ENCODE measurements around the gene ATP9B.

Gene ATP9B

DNA sequence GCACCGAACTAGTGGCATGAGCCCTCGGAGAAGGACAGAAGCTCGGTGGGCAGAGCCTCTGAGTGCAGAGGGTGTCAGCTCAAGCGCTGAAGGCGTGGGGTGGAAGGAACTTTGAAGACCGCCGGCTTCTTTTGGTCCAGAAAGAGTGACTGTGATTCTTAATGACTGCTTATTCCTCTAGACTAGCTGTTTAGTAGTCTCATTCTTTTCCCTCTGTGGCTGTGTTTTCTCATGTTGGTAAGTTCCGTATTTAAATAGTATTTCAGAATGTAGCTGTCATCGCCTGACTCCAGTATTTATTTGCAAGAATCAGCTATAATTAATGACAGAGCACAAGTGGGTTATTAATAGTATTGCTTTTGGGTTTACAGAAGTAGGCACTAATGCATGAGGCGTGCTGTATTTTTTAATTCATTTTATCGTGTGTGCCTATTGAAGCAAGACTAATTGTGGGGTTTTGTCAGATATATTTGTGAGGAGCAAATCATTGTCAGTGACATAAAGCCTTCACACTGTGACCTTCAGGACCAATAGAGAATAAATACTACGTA is 245.7 kb downstream of the ATP9B start:
- Histone ChIP-seq H3K27me3 (ENCODE audit: control insufficient read depth, insufficient read depth, low read length) (no peaks in the 10 kb centered on the region), H3K27ac (ENCODE audit: low read depth, low read length) (no peak overlapping the region), H3K4me1 (ENCODE audit: control insufficient read depth, insufficient read depth, low read length) (no peaks in the 10 kb centered on the region), H3K9me3 (ENCODE audit: control insufficient read depth, insufficient read depth, low read depth, low read length) (no peaks in the 10 kb centered on the region; the same call in 1 of the 2 replicates), H3K36me3 (ENCODE audit: control insufficient read depth, insufficient read depth, low read length) (no peaks in the 10 kb centered on the region), H3K4me3 (ENCODE audit: low read depth, low read length) (no peak overlapping the region), H3K9ac (ENCODE audit: low read length) (no peak overlapping the region)

- Histone ChIP-seq H3K4me1 (ENCODE audit: control insufficient read depth, insufficient read depth, low read length) (no peaks in the 10 kb centered on the region), H3K27ac (ENCODE audit: low read depth, low read length) (no peak overlapping the region), H3K4me3 (ENCODE audit: low read depth, low read length) (no peak overlapping the region), H3K9me3 (ENCODE audit: control insufficient read depth, insufficient read depth, low read depth, low read length) (no peaks in the 10 kb centered on the region; the same call in 1 of the 2 replicates), H3K9ac (ENCODE audit: low read length) (no peak overlapping the region), H3K27me3 (ENCODE audit: control insufficient read depth, insufficient read depth, low read length) (no peaks in the 10 kb centered on the region), H3K36me3 (ENCODE audit: control insufficient read depth, insufficient read depth, low read length) (no peaks in the 10 kb centered on the region)
These were observed 246.4 kb downstream of the ATP9B start for GRCh38 chr18:79315596-79315995.

DNA sequence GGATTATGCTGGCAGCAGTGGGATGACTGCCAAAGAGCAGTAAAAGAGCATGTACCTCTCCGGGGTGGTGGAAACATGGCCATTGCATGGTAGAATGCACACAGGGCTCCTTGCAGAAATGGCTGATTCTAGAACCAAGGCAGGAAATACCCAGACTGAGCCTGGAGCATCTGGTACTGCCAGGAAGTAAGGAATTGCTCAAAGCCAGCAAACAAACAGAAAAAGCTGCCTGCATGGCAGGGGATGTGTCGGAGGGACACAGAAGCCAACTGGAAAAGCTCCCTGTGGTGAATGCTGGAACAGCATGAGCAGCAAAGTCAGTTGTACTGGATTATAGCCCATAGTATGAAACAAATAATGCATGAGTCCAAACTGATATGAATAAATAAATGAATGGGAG is 248.5 kb downstream of the ATP9B start:
- H3K9me3 ChIP-seq (ENCODE audit: control insufficient read depth, insufficient read depth, low read depth, low read length) = no peaks in the 10 kb centered on the region; the same call in 1 of the 2 replicates
- no peak overlapping the region for H3K9ac ChIP-seq (ENCODE audit: low read length)
- no peaks in the 10 kb centered on the region for H3K36me3 ChIP-seq (ENCODE audit: control insufficient read depth, insufficient read depth, low read length)
- H3K4me1 ChIP-seq (ENCODE audit: control insufficient read depth, insufficient read depth, low read length) = no peaks in the 10 kb centered on the region
- no peak overlapping the region for H3K27ac ChIP-seq (ENCODE audit: low read depth, low read length)
- no peaks in the 10 kb centered on the region for H3K27me3 ChIP-seq (ENCODE audit: control insufficient read depth, insufficient read depth, low read length)
- no peak overlapping the region for H3K4me3 ChIP-seq (ENCODE audit: low read depth, low read length)

- Histone ChIP-seq H3K4me1 (ENCODE audit: control insufficient read depth, insufficient read depth, low read length) (no peaks in the 10 kb centered on the region), H3K9ac (ENCODE audit: low read length) (no peak overlapping the region), H3K27ac (ENCODE audit: low read depth, low read length) (no peak overlapping the region), H3K4me3 (ENCODE audit: low read depth, low read length) (no peak overlapping the region), H3K9me3 (ENCODE audit: control insufficient read depth, insufficient read depth, low read depth, low read length) (no peaks in the 10 kb centered on the region; the same call in 1 of the 2 replicates), H3K27me3 (ENCODE audit: control insufficient read depth, insufficient read depth, low read length) (no peaks in the 10 kb centered on the region), H3K36me3 (ENCODE audit: control insufficient read depth, insufficient read depth, low read length) (no peaks in the 10 kb centered on the region)
These were observed 249.0 kb downstream of the ATP9B start for GRCh38 chr18:79318142-79318673.

- Histone ChIP-seq H3K4me1 (ENCODE audit: control insufficient read depth, insufficient read depth, low read length) (no peaks in the 10 kb centered on the region), H3K9me3 (ENCODE audit: control insufficient read depth, insufficient read depth, low read depth, low read length) (no peaks in the 10 kb centered on the region; the same call in 1 of the 2 replicates), H3K27me3 (ENCODE audit: control insufficient read depth, insufficient read depth, low read length) (no peaks in the 10 kb centered on the region), H3K4me3 (ENCODE audit: low read depth, low read length) (no peak overlapping the region), H3K27ac (ENCODE audit: low read depth, low read length) (no peak overlapping the region), H3K9ac (ENCODE audit: low read length) (no peak overlapping the region), H3K36me3 (ENCODE audit: control insufficient read depth, insufficient read depth, low read length) (no peaks in the 10 kb centered on the region)
These were observed 251.1 kb downstream of the ATP9B start for GRCh38 chr18:79320216-79320850.

DNA sequence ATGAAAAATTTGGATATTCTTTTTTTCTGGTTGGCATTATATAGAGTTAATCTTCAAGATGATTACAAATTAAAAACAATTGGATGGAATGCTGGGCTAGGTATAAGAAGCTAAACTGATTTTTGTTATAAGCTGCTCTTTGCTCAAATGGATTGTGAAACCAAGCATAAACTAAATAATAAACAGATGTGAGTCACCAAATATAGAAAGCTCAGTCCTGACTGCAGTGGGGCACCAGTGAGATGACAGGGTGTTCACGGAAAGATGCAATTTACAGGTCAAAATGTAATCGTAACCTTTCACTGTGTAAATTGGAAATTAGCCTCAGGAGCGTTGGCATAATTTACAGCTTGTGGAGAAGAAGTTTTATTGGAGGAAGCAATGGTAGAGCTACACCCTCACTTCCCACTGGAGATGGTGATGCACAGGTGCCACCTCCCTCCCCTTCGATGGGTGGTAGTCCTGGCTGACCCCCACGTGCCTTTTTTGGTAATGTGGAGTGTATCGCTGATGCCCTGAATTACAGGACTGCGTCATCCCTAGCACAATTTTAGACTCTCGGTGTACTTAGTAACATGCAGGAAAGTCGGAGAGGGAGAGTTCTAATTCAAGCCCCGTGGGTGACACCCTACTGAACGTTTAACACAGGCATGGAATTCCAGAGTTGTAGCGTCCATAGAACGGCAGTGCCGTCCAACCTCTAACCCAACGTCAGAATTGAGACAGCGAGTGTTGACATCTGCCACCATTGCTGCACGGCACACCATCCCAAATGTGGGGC is 252.6 kb downstream of the ATP9B start:
- H3K36me3 ChIP-seq (ENCODE audit: control insufficient read depth, insufficient read depth, low read length) = no peaks in the 10 kb centered on the region
- no peak overlapping the region for H3K27ac ChIP-seq (ENCODE audit: low read depth, low read length)
- H3K9me3 ChIP-seq (ENCODE audit: control insufficient read depth, insufficient read depth, low read depth, low read length) = no peaks in the 10 kb centered on the region
- no peak overlapping the region for H3K9ac ChIP-seq (ENCODE audit: low read length)
- no peaks in the 10 kb centered on the region for H3K27me3 ChIP-seq (ENCODE audit: control insufficient read depth, insufficient read depth, low read length)
- no peaks in the 10 kb centered on the region for H3K4me1 ChIP-seq (ENCODE audit: control insufficient read depth, insufficient read depth, low read length)
- no peak overlapping the region for H3K4me3 ChIP-seq (ENCODE audit: low read depth, low read length)

DNA sequence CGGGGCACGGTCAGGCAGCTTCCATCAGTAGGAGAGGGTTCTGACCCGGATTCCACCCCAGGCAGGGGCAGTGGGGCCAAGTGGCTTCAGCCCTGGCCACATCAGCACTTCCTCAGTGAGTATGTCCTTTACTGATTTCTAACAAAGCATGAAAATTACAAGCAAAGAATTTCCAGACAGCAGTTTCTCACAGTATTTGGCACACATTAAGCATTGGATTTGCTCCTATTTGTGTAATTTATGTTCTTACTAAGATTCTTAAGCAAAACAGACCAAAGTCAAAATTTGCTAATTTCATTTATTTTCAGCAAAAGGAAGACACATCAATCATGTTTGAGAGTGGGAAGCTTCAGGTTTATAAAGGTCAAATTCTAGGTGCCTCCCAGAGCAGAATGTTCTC is 253.2 kb downstream of the ATP9B start:
- no peak overlapping the region for H3K4me3 ChIP-seq (ENCODE audit: low read depth, low read length)
- H3K27me3 ChIP-seq (ENCODE audit: control insufficient read depth, insufficient read depth, low read length) = no peaks in the 10 kb centered on the region
- H3K36me3 ChIP-seq (ENCODE audit: control insufficient read depth, insufficient read depth, low read length) = no peaks in the 10 kb centered on the region
- H3K9me3 ChIP-seq (ENCODE audit: control insufficient read depth, insufficient read depth, low read depth, low read length) = peaks cover 4% of the 10 kb centered on the region; the same call in 1 of the 2 replicates
- H3K4me1 ChIP-seq (ENCODE audit: control insufficient read depth, insufficient read depth, low read length) = no peaks in the 10 kb centered on the region
- H3K9ac ChIP-seq (ENCODE audit: low read length) = no peak overlapping the region
- no peak overlapping the region for H3K27ac ChIP-seq (ENCODE audit: low read depth, low read length)

DNA sequence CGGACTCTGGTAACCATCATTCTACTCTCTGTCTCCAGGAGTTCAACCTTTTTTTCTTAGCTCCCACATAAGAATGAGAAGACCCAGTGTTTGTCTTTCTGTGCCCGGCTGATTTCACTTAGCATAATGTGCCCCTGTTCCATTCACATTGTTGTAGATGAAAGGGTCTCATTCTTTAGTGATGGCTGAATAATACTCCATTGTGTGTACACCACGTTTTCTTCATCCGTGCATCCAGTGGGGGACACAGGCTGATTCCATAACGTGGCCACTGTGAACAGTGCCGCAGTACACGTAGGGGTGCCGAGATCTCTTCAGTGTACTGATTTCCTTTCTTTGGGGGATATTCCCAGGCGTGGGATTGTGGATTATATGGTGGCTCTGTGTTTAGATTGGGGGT is 254.3 kb downstream of the ATP9B start:
- Histone ChIP-seq H3K9me3 (ENCODE audit: control insufficient read depth, insufficient read depth, low read depth, low read length) (peaks cover 7% of the 10 kb centered on the region; the same call in 1 of the 2 replicates), H3K4me3 (ENCODE audit: low read depth, low read length) (no peak overlapping the region), H3K36me3 (ENCODE audit: control insufficient read depth, insufficient read depth, low read length) (no peaks in the 10 kb centered on the region), H3K9ac (ENCODE audit: low read length) (no peak overlapping the region), H3K27ac (ENCODE audit: low read depth, low read length) (no peak overlapping the region), H3K27me3 (ENCODE audit: control insufficient read depth, insufficient read depth, low read length) (no peaks in the 10 kb centered on the region), H3K4me1 (ENCODE audit: control insufficient read depth, insufficient read depth, low read length) (no peaks in the 10 kb centered on the region)

- H3K4me3 ChIP-seq (ENCODE audit: low read depth, low read length) = no peak overlapping the region
- H3K27ac ChIP-seq (ENCODE audit: low read depth, low read length) = no peak overlapping the region
- H3K9me3 ChIP-seq (ENCODE audit: control insufficient read depth, insufficient read depth, low read depth, low read length) = peaks cover 7% of the 10 kb centered on the region; the same call in 1 of the 2 replicates
- no peak overlapping the region for H3K9ac ChIP-seq (ENCODE audit: low read length)
- peaks cover 7% of the 10 kb centered on the region; the same call in 1 of the 2 replicates for H3K36me3 ChIP-seq (ENCODE audit: control insufficient read depth, insufficient read depth, low read length)
- no peaks in the 10 kb centered on the region for H3K4me1 ChIP-seq (ENCODE audit: control insufficient read depth, insufficient read depth, low read length)
- no peaks in the 10 kb centered on the region for H3K27me3 ChIP-seq (ENCODE audit: control insufficient read depth, insufficient read depth, low read length)
These were observed 257.4 kb downstream of the ATP9B start for GRCh38 chr18:79326413-79327198.

DNA sequence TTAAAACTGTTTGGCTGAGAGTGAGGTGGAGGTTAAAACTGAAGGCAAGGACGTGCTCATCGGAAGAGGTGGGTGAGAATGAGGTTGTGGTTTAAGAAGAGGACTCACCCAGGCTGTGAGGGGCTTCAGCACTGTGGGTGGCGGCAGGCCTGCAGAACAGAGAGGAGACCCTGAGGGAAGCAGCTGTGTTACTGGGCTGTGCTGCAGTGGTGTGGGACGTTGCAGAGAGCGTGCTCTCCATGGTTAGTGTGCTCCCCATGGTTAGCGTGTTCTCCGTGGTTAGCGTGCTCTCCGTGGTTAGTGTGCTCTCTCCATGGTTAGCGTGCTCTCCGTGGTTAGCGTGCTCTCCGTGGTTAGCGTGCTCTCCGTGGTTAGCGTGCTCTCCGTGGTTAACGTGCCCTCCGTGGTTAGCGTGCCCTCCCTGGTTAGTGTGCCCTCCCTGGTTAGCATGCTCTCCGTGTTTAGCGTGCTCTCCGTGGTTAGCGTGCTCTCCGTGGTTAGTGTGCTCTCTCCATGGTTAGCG is 258.1 kb downstream of the ATP9B start:
- Histone ChIP-seq H3K4me3 (ENCODE audit: low read depth, low read length) (no peak overlapping the region), H3K27me3 (ENCODE audit: control insufficient read depth, insufficient read depth, low read length) (no peaks in the 10 kb centered on the region), H3K9ac (ENCODE audit: low read length) (no peak overlapping the region), H3K4me1 (ENCODE audit: control insufficient read depth, insufficient read depth, low read length) (no peaks in the 10 kb centered on the region), H3K9me3 (ENCODE audit: control insufficient read depth, insufficient read depth, low read depth, low read length) (peaks cover 7% of the 10 kb centered on the region; the same call in 1 of the 2 replicates), H3K27ac (ENCODE audit: low read depth, low read length) (no peak overlapping the region), H3K36me3 (ENCODE audit: control insufficient read depth, insufficient read depth, low read length) (peaks cover 7% of the 10 kb centered on the region; the same call in 1 of the 2 replicates)

Measured in HUES6 (cell line).